ENCODE measurements around the gene DSPP. TPM values are rescaled to one million over a fixed set of nuclear protein-coding genes. Genes with fewer than 3 reads are reported as not detected.

Gene DSPP
- total RNA-seq, 3 donors from 2014 or later: not detected

GRCh38 chr4:87614292-87614890 is 6.1 kb downstream of the DSPP start:
- DNase-seq: no peak
- ATAC-seq: no peak
- no peak for TF ChIP-seq CTCF (IDR thresholded peaks at IDR 0.05)
- intact Hi-C loops (cut with DNase I, micrococcal nuclease): no loop called here
- Histone ChIP-seq H3K4me1 (ENCODE audit: low read depth) (no peaks in the 10 kb centered on the region), H3K4me3 (no peak overlapping the region), H3K9me3 (no peaks in the 10 kb centered on the region), H3K36me3 (ENCODE audit: low read depth) (no peaks in the 10 kb centered on the region)

- H3K4me1 ChIP-seq (ENCODE audit: low read depth): no peaks in the 10 kb centered on the region
- DNase-seq (no peak), ATAC-seq (no peak)
- intact Hi-C loops (cut with DNase I, micrococcal nuclease): no loop called here
- no peak for TF ChIP-seq CTCF (IDR thresholded peaks at IDR 0.05)
- no peaks in the 10 kb centered on the region for H3K9me3 ChIP-seq
- H3K36me3 ChIP-seq (ENCODE audit: low read depth): no peaks in the 10 kb centered on the region
- H3K4me3 ChIP-seq: no peak overlapping the region
Measured at GRCh38 chr4:87616268-87616667, 7.9 kb downstream of the DSPP start.

- Histone ChIP-seq H3K4me1 (ENCODE audit: low read depth) (no peaks in the 10 kb centered on the region), H3K4me3 (no peak overlapping the region), H3K36me3 (ENCODE audit: low read depth) (no peaks in the 10 kb centered on the region), H3K9me3 (no peaks in the 10 kb centered on the region)
- ATAC-seq (no peak), DNase-seq (no peak)
- intact Hi-C loops (cut with DNase I, micrococcal nuclease): no loop called here
- no peak for TF ChIP-seq CTCF (IDR thresholded peaks at IDR 0.05)
Measured at GRCh38 chr4:87620086-87620485, 11.8 kb downstream of the DSPP start.

- Histone ChIP-seq H3K9me3 (no peaks in the 10 kb centered on the region), H3K36me3 (ENCODE audit: low read depth) (no peaks in the 10 kb centered on the region), H3K4me1 (ENCODE audit: low read depth) (no peaks in the 10 kb centered on the region), H3K4me3 (no peak overlapping the region)
- DNase-seq (no peak), ATAC-seq (no peak)
- no peak for TF ChIP-seq CTCF (IDR thresholded peaks at IDR 0.05)
- intact Hi-C loops (cut with DNase I, micrococcal nuclease): no loop called here
Measured at GRCh38 chr4:87620491-87620890, 12.2 kb downstream of the DSPP start.

GRCh38 chr4:87622303-87622702 is 14.0 kb downstream of the DSPP start:
- H3K4me3 ChIP-seq: no peak overlapping the region
- DNase-seq (no peak), ATAC-seq (no peak)
- no peaks in the 10 kb centered on the region for H3K9me3 ChIP-seq
- TF ChIP-seq CTCF (IDR thresholded peaks at IDR 0.05): no peak
- no peaks in the 10 kb centered on the region for H3K4me1 ChIP-seq (ENCODE audit: low read depth)
- H3K36me3 ChIP-seq (ENCODE audit: low read depth): no peaks in the 10 kb centered on the region
- intact Hi-C loops (cut with DNase I, micrococcal nuclease): no loop called here

- Histone ChIP-seq H3K9me3 (no peaks in the 10 kb centered on the region), H3K4me1 (ENCODE audit: low read depth) (no peaks in the 10 kb centered on the region), H3K4me3 (no peak overlapping the region), H3K36me3 (ENCODE audit: low read depth) (no peaks in the 10 kb centered on the region)
- DNase-seq (no peak), ATAC-seq (no peak)
- TF ChIP-seq CTCF (IDR thresholded peaks at IDR 0.05): no peak
- intact Hi-C loops (cut with DNase I, micrococcal nuclease): no loop called here
Measured at GRCh38 chr4:87624698-87625097, 16.4 kb downstream of the DSPP start.
